ENCODE results near the gene LZTR1.
A peak's percentile ranks its signal among the peaks of the same experiment; 100 is the strongest.

Gene LZTR1

GRCh38 chr22:20965888-20966855, 15.9 kb upstream of the LZTR1 start:
- no peak for DNase-seq (ENCODE audit: low spot score)

- DNase-seq (ENCODE audit: low spot score), result no peak
Observed at GRCh38 chr22:20966883-20967696, 15.0 kb upstream of the LZTR1 start, which contains the start of gene AIFM3. AIFM3 (plus strand) TSS chr22:20967255; CDS start chr22:20967945, 690 bp downstream.

- DNase-seq (ENCODE audit: low spot score), result no peak
Observed at GRCh38 chr22:20967697-20968211, 14.3 kb upstream of the LZTR1 start.

GRCh38 chr22:20968281-20968977, 13.7 kb upstream of the LZTR1 start:
- no peak for DNase-seq (ENCODE audit: low spot score)

GRCh38 chr22:20970939-20971657, 11.0 kb upstream of the LZTR1 start:
- DNase-seq (ENCODE audit: low spot score), result no peak

GRCh38 chr22:20972014-20972694, 9.9 kb upstream of the LZTR1 start:
- peak; percentile 57 for DNase-seq (ENCODE audit: low spot score)

- DNase-seq (ENCODE audit: low spot score), result no peak
Observed at GRCh38 chr22:20972933-20973577, 9.0 kb upstream of the LZTR1 start.

- no peak for DNase-seq (ENCODE audit: low spot score)
Observed at GRCh38 chr22:20973634-20974286, 8.3 kb upstream of the LZTR1 start.

- DNase-seq (ENCODE audit: low spot score), result no peak
Observed at GRCh38 chr22:20974336-20974955, 7.7 kb upstream of the LZTR1 start.

GRCh38 chr22:20975541-20976290, 6.4 kb upstream of the LZTR1 start:
- no peak for DNase-seq (ENCODE audit: low spot score)

GRCh38 chr22:20976291-20976877, 5.7 kb upstream of the LZTR1 start:
- DNase-seq (ENCODE audit: low spot score), result no peak

- no peak for DNase-seq (ENCODE audit: low spot score)
Observed at GRCh38 chr22:20977019-20977418, 5.1 kb upstream of the LZTR1 start.

GRCh38 chr22:20977516-20978170, 4.5 kb upstream of the LZTR1 start:
- DNase-seq (ENCODE audit: low spot score), result no peak

- DNase-seq (ENCODE audit: low spot score), result no peak
Observed at GRCh38 chr22:20978419-20978818, 3.7 kb upstream of the LZTR1 start.

- peak; percentile 74 for DNase-seq (ENCODE audit: low spot score)
Observed at GRCh38 chr22:20979243-20979809, 2.8 kb upstream of the LZTR1 start.

GRCh38 chr22:20979940-20980453, 2.1 kb upstream of the LZTR1 start:
- no peak for DNase-seq (ENCODE audit: low spot score)

- DNase-seq (ENCODE audit: low spot score), result no peak
Observed at GRCh38 chr22:20980523-20980922, 1.6 kb upstream of the LZTR1 start.

Data from kidney tubule cell (primary cell).